Activated naive CD4-positive, alpha-beta T cell treated with anti-CD3 and anti-CD28 coated beads, Interleukin-2, amount 10 ng/mL, durations not matched to agents 7 days and 5 days (primary cell): ENCODE results near the gene FPR2.
"Not testable (repeated sequence)": the region's sequence is repeated elsewhere in the genome, so short reads cannot be mapped to it uniquely, and the experiment has no call there.

Source experiments
- CTCF ChIA-PET: fragments of 350-600 bp; sonication (Branson Sonifier 250); formaldehyde crosslinking; loops from one replicate; lab custom pipeline; 2021; ENCODE audit warnings: antibody characterized with exemption; lab: Charles Lee
- DNase-seq: peaks from one replicate; pipeline ENCODE4 v3.0.0-alpha.2; 2020
- H3K27ac Mint-ChIP-seq: one replicate; pipeline ENCODE4 v1.8.0; 2021; ENCODE audit warnings: mild to moderate bottlenecking, moderate library complexity, mixed read lengths
- H3K27me3 Mint-ChIP-seq: one replicate; pipeline ENCODE4 v1.8.0; 2021; ENCODE audit warnings: mild to moderate bottlenecking, mixed read lengths
- H3K36me3 Mint-ChIP-seq: one replicate; pipeline ENCODE4 v1.8.0; 2021; ENCODE audit warnings: mixed read lengths
- H3K4me1 Mint-ChIP-seq: one replicate; pipeline ENCODE4 v1.8.0; 2021; ENCODE audit warnings: mixed read lengths
- H3K4me3 Mint-ChIP-seq: one replicate; pipeline ENCODE4 v1.8.0; 2021; ENCODE audit warnings: mild to moderate bottlenecking, moderate library complexity, mixed read lengths
- H3K9me3 Mint-ChIP-seq: one replicate; pipeline ENCODE4 v1.8.0; 2021; ENCODE audit warnings: mixed read lengths

FPR2 gene

DNA sequence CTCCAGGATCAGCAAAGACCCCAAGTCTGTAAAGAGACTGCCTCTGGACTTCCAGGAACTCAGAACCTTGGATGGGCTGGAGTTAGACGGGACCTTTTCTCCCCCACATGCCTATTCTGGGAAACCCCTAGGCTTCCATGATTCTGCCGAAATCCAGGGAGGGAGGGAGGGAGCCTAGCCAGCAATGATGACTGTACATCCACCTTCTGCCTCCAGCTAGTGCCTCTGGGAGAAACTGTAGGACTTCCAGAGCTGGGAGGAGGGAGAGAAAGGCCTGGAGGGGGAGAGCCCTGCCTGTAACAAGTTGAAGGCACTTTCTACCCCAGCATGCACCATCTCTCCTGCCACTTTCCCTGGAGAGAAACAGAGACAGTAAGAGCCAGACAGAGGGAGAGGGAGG, 31.2 kb upstream of the FPR2 start:
- Mint-ChIP-seq H3K27me3 (peaks cover 14% of the 10 kb centered on the region), H3K4me3 (no peak overlapping the region), H3K27ac (no peak overlapping the region), H3K36me3 (no peaks in the 10 kb centered on the region), H3K9me3 (peaks cover 21% of the 10 kb centered on the region), H3K4me1 (no peaks in the 10 kb centered on the region)
- CTCF ChIA-PET, result no interaction called here
- DNase-seq, result no peak

DNA sequence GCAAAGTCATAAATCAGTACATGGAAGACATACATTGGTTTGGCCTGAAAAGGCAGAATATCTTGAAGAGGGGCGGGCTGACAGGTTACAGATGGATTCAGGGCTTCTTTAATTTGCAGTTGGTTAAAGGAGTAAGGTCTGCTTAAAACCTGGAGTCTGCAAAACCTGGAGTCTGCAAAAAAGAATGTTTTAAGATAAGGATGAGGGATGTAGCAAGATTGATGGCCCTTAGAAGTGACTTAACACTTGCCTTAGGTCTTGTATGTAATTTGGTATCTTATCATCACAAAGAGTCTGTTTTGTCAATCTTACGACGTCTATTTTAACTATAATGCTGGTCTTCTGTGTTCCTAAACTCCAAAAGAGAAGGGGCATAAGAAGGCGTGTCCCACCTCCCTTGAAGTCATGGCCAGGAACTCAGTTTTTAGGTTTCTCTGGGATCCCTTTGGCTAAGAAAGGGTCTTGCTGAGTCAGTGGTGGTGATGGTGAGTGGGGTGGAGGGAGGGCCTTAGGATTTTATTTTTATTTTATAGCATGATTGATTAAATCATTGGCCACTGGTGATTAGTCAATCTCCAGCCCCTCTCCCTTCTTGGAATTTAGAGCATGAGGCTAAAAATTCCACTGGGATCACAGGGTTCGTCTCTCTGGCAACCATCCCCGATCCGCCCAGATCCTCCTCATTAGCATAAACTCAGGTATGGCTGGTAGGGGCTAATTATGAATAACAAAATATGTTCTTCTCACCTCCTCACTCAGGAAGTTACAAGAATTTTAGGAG, 27.0 kb upstream of the FPR2 start:
- no peak overlapping the region for H3K4me3 Mint-ChIP-seq
- no peak overlapping the region for H3K27ac Mint-ChIP-seq
- H3K9me3 Mint-ChIP-seq, result peaks cover 16% of the 10 kb centered on the region
- no peak for DNase-seq
- H3K36me3 Mint-ChIP-seq, result no peaks in the 10 kb centered on the region
- CTCF ChIA-PET, result no interaction called here
- no peaks in the 10 kb centered on the region for H3K4me1 Mint-ChIP-seq
- peaks cover 16% of the 10 kb centered on the region for H3K27me3 Mint-ChIP-seq

DNA sequence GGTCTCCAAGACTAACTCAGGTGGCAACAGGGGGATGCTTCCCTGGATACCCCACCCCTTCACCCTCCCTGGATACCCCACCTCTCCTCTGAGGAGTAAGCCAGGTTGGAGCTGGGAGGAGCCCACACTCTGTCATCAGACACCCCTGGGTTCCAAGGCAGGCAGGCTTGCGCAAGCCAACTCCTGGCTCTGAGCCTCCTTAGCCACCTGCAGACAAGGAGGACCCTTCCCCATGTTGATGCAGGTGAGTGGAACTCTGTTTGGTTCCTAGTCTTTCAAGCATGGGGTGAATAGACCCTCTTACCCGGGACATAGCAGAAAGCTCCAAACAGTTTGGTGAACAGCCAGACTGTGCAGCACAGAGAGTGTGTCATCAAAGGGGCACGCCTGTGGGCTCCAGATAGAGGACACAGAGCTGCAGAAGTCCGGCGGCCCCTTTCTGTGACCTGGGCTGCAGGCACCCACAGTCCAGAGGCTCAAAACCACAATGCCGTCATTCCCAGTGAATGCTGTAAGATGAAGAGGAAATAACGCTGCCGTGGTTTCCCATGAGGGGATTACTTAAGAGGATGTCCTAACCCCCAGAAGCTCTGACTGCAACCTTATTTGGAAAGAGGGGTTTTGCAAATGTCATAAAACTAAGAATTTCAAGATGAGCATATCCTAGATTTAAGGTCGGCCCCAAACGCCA, 25.1 kb upstream of the FPR2 start:
- Mint-ChIP-seq H3K27me3 (peaks cover 16% of the 10 kb centered on the region), H3K9me3 (peaks cover 5% of the 10 kb centered on the region), H3K27ac (no peak overlapping the region), H3K36me3 (no peaks in the 10 kb centered on the region), H3K4me3 (no peak overlapping the region), H3K4me1 (no peaks in the 10 kb centered on the region)
- CTCF ChIA-PET, result no interaction called here
- no peak for DNase-seq

DNA sequence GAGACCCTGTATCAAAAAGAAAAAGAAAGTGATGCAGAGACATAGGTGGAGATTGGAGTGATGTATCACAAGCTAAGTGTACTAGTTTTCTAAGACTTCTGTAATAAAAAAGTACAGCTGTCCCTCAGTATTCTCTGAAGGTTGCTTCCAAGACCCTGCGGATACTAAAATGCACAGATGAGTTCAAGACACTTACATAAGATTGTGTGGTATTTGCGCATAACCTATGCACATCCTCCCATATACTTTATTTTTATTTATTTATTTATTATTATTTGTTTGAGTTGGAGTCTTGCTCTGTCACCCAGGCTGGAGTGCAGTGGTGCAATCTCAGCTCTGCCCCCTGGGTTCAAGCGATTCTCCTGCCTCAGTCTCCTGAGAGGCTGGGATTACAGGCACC, 23.6 kb upstream of the FPR2 start:
- Mint-ChIP-seq H3K36me3 (no peaks in the 10 kb centered on the region), H3K4me3 (no peak overlapping the region), H3K9me3 (peaks cover under 1% of the 10 kb centered on the region), H3K27me3 (peaks cover 13% of the 10 kb centered on the region), H3K4me1 (no peaks in the 10 kb centered on the region), H3K27ac (no peak overlapping the region)
- no peak for DNase-seq
- CTCF ChIA-PET, result interaction anchor here (1.1 kb wide), 1 partner anchor 264 kb away, joined by 3 read pairs; no protein-coding TSS in a partner anchor

DNA sequence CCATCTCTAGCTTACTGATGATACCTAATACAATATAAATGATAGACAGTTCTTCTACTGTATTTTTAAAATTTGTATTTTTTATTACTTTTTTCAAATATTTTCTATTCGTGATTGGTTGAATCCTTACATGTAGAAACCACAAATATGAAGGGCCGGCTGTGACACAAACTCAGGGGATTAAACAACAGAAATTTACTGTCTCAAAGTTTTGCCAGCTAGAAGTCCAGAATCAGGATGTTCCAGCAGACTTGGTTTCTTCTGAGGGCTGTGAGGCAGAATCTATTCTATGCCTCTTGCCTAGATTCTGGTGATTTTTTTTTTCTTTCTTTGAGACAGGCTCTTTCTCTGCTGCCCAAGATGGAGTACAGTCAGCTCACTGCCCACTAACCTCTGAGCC, 23.1 kb upstream of the FPR2 start:
- H3K36me3 Mint-ChIP-seq, result no peaks in the 10 kb centered on the region
- H3K4me1 Mint-ChIP-seq, result no peaks in the 10 kb centered on the region
- CTCF ChIA-PET, result interaction anchor here (1.1 kb wide), 1 partner anchor 264 kb away, joined by 3 read pairs; no protein-coding TSS in a partner anchor
- DNase-seq, result no peak
- no peaks in the 10 kb centered on the region for H3K9me3 Mint-ChIP-seq
- peaks cover 12% of the 10 kb centered on the region for H3K27me3 Mint-ChIP-seq
- no peak overlapping the region for H3K27ac Mint-ChIP-seq
- H3K4me3 Mint-ChIP-seq, result no peak overlapping the region

DNA sequence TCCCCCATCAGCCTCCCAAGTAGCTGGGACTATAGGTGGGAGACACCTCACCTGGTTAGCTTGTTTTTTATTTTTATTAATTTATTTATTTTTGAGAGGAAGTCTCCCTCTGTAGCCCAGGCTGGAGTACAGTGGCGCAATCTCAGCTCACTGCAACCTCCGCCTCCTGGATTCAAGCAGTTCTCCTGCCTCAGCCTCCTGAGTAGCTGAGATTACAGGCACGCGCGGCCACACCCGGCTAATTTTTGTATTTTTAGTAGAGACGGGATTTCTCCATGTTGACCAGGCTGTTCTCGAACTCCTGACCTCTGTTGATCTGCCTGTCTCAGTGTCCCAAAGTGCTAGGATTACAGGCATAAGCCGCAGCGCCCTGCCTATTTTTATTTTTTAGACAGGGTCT, 22.5 kb upstream of the FPR2 start:
- H3K4me1 Mint-ChIP-seq, CTCF ChIA-PET, H3K9me3 Mint-ChIP-seq, DNase-seq, H3K27ac Mint-ChIP-seq, H3K4me3 Mint-ChIP-seq, H3K36me3 Mint-ChIP-seq: not testable (repeated sequence)
- peaks cover 12% of the 10 kb centered on the region for H3K27me3 Mint-ChIP-seq

DNA sequence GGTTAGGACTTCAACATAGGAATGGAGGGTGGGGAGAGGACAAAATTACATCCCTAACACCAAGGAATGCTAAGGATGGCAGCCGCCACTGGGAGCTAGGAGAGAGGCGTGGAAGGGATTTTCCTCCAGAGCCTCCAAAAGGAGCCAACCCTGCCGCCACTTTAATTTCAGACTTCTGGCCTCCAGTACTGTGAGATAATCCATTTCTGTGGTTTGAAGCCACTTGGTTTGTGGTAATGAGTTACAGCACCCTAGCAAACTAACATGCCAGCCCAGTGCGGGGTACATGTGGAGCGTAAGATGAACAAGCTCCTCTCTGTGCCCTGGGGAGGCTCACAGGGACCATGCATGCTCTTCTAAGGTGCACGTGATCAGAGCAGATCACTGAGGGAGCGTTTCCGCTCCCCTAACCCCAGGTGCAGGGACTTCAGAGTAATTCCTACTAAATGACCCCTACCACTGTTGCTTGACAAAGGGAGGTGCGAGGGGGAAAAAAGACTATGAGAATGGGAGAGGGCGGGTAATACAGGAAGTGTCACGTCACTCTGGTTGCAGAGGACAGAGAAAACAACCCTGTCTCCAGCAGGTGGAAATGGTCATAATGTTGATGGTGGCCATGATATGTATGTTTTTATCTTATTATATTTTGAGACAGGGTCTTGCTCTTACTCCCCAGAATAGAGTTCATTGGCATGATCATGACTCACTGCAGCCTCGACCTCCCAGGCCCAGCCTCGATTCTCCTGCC, 21.3 kb upstream of the FPR2 start:
- no peaks in the 10 kb centered on the region for H3K9me3 Mint-ChIP-seq
- no peak overlapping the region for H3K27ac Mint-ChIP-seq
- DNase-seq, result no peak
- peaks cover 12% of the 10 kb centered on the region for H3K27me3 Mint-ChIP-seq
- CTCF ChIA-PET, result no interaction called here
- H3K4me3 Mint-ChIP-seq, result no peak overlapping the region
- no peaks in the 10 kb centered on the region for H3K4me1 Mint-ChIP-seq
- no peaks in the 10 kb centered on the region for H3K36me3 Mint-ChIP-seq

DNA sequence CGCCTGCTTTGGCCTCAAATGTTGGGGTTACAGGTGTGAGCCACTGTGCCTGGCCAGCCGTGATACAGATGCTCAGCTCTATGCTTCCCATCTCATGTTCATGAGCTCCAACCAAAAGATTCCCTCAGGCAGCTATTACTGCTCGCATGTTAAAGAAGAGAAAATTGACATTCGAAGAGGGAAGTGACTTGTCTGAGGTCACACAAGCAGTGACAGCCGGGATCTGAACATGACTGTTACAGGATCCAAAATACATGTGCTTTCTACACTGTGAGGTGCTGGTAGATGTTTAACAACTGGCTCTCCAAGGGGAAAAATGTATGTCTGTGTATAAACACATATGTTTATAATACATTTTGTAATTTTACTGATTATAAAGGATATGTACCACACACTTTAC, 20.6 kb upstream of the FPR2 start:
- Mint-ChIP-seq H3K4me3 (no peak overlapping the region), H3K4me1 (no peaks in the 10 kb centered on the region), H3K36me3 (no peaks in the 10 kb centered on the region), H3K9me3 (peaks cover 1% of the 10 kb centered on the region), H3K27me3 (peaks cover 12% of the 10 kb centered on the region), H3K27ac (no peak overlapping the region)
- CTCF ChIA-PET, result no interaction called here
- DNase-seq, result no peak

DNA sequence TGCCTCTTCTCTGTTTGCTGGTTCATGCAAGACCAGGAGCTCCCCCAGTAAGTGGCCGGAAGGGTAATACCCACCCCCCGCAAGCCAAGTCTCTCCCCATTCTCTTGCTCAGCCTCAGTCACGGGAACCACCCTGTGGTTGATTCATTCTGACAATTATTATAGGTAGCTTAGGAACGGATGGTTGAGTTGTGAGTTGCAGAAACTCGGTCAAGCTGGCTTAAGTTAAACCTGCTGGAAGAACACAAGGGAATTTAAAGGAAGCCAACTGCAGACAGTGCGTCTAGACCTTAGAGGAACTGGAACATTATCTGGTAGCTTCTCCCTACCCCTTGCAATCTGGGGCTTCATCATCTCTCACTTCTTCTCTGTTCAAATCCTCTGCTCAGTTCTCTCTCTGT, 18.2 kb upstream of the FPR2 start:
- peaks cover 7% of the 10 kb centered on the region for H3K9me3 Mint-ChIP-seq
- H3K27ac Mint-ChIP-seq, result no peak overlapping the region
- no peaks in the 10 kb centered on the region for H3K27me3 Mint-ChIP-seq
- CTCF ChIA-PET, result interaction anchor here (1.7 kb wide), 1 partner anchor 35 kb away, joined by 8 read pairs; no protein-coding TSS in a partner anchor
- no peaks in the 10 kb centered on the region for H3K36me3 Mint-ChIP-seq
- H3K4me1 Mint-ChIP-seq, result no peaks in the 10 kb centered on the region
- H3K4me3 Mint-ChIP-seq, result no peak overlapping the region
- DNase-seq, result no peak

DNA sequence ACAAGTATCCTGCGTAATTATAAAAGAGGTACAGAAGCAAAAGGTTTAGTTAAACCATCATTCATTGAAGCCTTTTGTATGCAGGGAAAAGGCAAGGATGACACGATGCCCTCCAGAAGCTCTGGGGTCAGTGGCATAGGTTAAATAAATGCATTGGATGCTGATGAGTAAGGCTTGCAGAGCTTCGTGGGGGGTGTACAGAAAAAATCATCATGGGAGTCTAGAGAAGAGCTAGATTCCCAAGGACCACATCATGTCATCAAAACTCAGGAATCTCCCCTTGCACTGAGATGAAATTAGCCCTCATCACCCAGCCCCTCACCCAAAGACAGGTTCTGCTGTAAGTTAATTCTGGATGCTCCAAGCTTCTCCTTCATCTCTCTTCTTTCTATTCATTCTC, 17.6 kb upstream of the FPR2 start:
- Mint-ChIP-seq H3K36me3 (no peaks in the 10 kb centered on the region), H3K27ac (no peak overlapping the region), H3K9me3 (peaks cover 7% of the 10 kb centered on the region), H3K4me3 (no peak overlapping the region), H3K4me1 (no peaks in the 10 kb centered on the region), H3K27me3 (no peaks in the 10 kb centered on the region)
- no peak for DNase-seq
- CTCF ChIA-PET, result no interaction called here

DNA sequence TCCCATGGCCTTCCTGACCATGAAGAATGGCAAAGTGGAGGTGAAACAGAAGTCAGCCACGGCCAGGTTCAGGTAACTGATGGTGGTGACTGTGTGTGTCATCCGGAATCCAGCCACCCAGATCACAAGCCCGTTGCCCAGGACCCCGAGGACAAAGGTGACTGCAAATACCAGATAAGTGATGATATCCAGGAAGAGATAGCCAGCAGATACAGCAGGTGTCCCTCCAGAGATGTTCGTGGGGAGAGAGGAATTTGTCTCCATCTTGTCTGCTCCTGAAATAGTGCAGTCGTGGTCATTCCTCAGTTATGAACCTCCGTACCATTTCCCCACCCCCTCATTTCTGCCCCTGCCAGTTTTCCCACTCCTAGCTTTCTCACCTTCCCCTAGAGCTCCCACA, 14.2 kb upstream of the FPR2 start:
- H3K27ac Mint-ChIP-seq, result no peak overlapping the region
- H3K27me3 Mint-ChIP-seq, result no peaks in the 10 kb centered on the region
- H3K4me1 Mint-ChIP-seq, result no peaks in the 10 kb centered on the region
- DNase-seq, result no peak
- peaks cover 13% of the 10 kb centered on the region for H3K9me3 Mint-ChIP-seq
- no peak overlapping the region for H3K4me3 Mint-ChIP-seq
- H3K36me3 Mint-ChIP-seq, result no peaks in the 10 kb centered on the region
- CTCF ChIA-PET, result no interaction called here

DNA sequence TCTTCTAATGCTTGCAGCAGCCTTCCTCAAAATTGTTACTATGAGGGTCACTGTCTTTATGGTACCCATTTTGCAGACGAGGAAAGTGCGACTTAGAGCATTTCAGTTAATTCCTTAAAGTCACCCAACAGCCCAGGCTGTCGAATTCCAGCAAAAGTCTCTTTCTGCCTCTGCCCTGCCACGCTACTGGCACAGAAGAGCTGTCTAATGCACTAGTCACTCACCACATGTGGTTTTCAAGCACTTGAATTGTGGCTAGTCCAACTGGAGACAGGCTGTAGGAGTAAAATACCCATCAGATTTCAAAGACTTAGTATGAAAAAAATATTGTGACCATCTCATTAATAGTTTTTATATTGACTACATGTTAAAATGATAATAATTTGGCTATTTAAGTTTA, 11.0 kb upstream of the FPR2 start:
- no peaks in the 10 kb centered on the region for H3K4me1 Mint-ChIP-seq
- no peaks in the 10 kb centered on the region for H3K27me3 Mint-ChIP-seq
- H3K27ac Mint-ChIP-seq, result no peak overlapping the region
- H3K36me3 Mint-ChIP-seq, result no peaks in the 10 kb centered on the region
- H3K9me3 Mint-ChIP-seq, result peaks cover 13% of the 10 kb centered on the region
- H3K4me3 Mint-ChIP-seq, result no peak overlapping the region
- CTCF ChIA-PET, result no interaction called here
- no peak for DNase-seq

DNA sequence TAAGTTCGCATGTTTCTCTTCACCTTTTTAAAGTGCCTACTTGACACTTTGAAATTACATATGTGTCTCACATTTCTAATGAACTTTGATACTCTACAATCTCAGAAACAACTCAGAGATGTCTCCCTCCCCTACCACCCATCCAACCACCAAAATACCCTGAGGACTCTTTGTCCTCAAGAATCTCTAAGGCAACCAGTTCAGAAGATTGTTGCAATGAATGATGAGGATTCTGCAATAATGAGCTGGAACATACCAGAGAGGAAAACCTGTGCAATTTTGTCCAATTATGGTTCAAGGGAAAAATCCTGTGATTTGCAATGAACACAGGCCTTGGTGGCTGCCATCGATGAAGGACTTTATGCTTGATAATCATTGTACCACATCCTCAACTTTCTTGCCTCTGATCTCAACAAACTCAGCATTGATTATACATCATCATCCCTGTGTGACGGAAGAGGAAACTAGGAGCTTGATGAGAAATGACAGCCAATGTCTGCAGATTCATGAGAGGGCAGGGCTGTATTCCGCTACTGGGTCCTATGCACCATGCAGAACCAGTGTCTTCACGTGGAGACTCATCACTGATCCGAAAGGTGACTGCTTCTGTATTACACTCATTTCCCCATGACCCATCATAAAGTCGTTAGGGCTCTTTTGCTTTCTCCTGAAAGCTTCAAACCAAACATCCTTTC, 10.4 kb upstream of the FPR2 start:
- H3K27ac Mint-ChIP-seq, result no peak overlapping the region
- no peak overlapping the region for H3K4me3 Mint-ChIP-seq
- CTCF ChIA-PET, result no interaction called here
- peaks cover 10% of the 10 kb centered on the region for H3K9me3 Mint-ChIP-seq
- no peaks in the 10 kb centered on the region for H3K4me1 Mint-ChIP-seq
- H3K27me3 Mint-ChIP-seq, result no peaks in the 10 kb centered on the region
- DNase-seq, result no peak
- no peaks in the 10 kb centered on the region for H3K36me3 Mint-ChIP-seq

DNA sequence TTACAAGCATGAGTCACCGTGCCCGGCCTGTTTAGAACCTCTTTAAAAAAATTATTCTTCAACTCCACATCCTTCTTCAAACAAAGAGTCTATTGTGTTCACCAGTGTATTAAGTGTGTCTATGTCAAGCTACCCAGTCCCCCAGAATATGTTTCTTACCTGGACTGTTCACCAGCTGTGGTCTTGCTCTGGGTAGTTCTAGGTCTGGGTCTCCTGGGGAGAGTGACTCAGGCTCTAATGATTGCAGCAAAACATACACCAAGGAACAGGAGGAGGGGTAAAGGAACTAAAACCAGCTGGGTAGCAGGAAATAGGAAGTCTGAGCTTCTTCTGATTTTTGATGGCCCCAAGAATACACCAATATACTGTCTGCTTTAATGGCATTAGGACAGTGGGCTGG, 9.3 kb upstream of the FPR2 start, which contains the start of gene FPR1:
Gene FPR1 (minus strand): TSS at position 224 of the 400 bp plus-strand sequence. CDS start 4,884 bp downstream, outside the sequence.
- Mint-ChIP-seq H3K27ac (no peak within 1 kb of the TSS), H3K4me3 (no peak within 1 kb of the TSS), H3K9me3 (peaks cover 12% of the 10 kb centered on the region), H3K36me3 (no peaks in the 10 kb centered on the region), H3K4me1 (no peaks in the 10 kb centered on the region), H3K27me3 (no peaks in the 10 kb centered on the region)
- DNase-seq, result no peak
- CTCF ChIA-PET, result no interaction called here
